ENCODE measurements around the gene PTPRK.

GRCh38 chr6:128276311-128276710, 244.1 kb downstream of the PTPRK start:
- TF ChIP-seq CTCF (conservative IDR thresholded peaks at IDR 0.05; ENCODE audit: low read length) (no peak), EZH2phosphoT487 (IDR thresholded peaks at IDR 0.05; ENCODE audit: borderline replicate concordance, low read depth, low read length) (no peak)
